K562 (cell line): ENCODE data around the gene MAP2K4. TPM values are rescaled to one million over a fixed set of nuclear protein-coding genes. Genes with fewer than 3 reads are reported as not detected.

Experiments
- ATAC-seq: fragments of 200-7000 bp; cut with Tn5 transposase; 3 replicates; pipeline ENCODE4 v1.9.1; 2020; ENCODE audit warnings: moderate library complexity
- BruUV-seq: library from RNA; stranded (reverse); fragments of 400-500 nt; replicated peaks from 2 replicates; lab custom pipeline; 2021; lab: Mats Ljungman, UMichigan
- CTCF ChIA-PET: fragments of 300-600 bp; formaldehyde crosslinking; extraction: SDS; loops from one replicate; lab custom pipeline; 2021; ENCODE audit warnings: low intra/inter-chr PET ratio; lab: Yijun Ruan, JAX
- POLR2A ChIA-PET: fragments of 300-600, 350-650 bp; sonication (Branson Sonifier 250); formaldehyde crosslinking; extraction: SDS; loops from one replicate; lab custom pipeline; 2021; ENCODE audit warnings: antibody characterized with exemption, inconsistent platforms; lab: Yijun Ruan, JAX
- DNase-seq, 4 experiments: peaks; one replicate each; pipeline versions ENCODE4 v3.0.0 to v3.0.0-alpha.2; 2011 to 2018; ENCODE audit warnings: low spot score in 3 of 4, mixed read lengths in 3 of 4; ENCODE audit errors: extremely low read depth in 1 of 4
- FAIRE-seq: peaks from 2 replicates; lab custom pipeline; 2011; peaks lifted over from hg19 to GRCh38; lab: Jason Lieb, UNC
- H2AFZ ChIP-seq: 2 replicates; pipeline ENCODE4 v1.6.0; 2011; ENCODE audit warnings: low read depth, low read length, control low read depth, inconsistent platforms
- H3K27ac ChIP-seq: fragments of 200-600 bp; 3 replicates; pipeline ENCODE4 v1.8.0; 2011; ENCODE audit warnings: low read depth, mild to moderate bottlenecking, control low read depth, inconsistent platforms, low read length, moderate library complexity, mixed read lengths; ENCODE audit errors: extremely low read depth
- H3K27me3 ChIP-seq, 2 experiments: fragments of 300-600 bp in 1 of 2; 2 replicates in 1 of 2; 3 replicates in 1 of 2; pipeline versions ENCODE4 v1.6.0 to v1.8.0; 2011; ENCODE audit warnings: inconsistent platforms in 2 of 2, low read length in 2 of 2, mild to moderate bottlenecking in 1 of 2, mixed read lengths in 1 of 2, moderate library complexity in 1 of 2; ENCODE audit not compliant: control insufficient read depth in 2 of 2, insufficient read depth in 2 of 2
- H3K36me3 ChIP-seq: fragments of 300-600 bp; 3 replicates; pipeline ENCODE4 v1.8.0; 2011; ENCODE audit warnings: mild to moderate bottlenecking, low read length, inconsistent platforms; ENCODE audit not compliant: control insufficient read depth, insufficient read depth
- H3K4me1 ChIP-seq, 2 experiments: fragments of 200-600 bp in 1 of 2; replicated peaks in 1 of 2; 2 replicates in 1 of 2; 3 replicates in 1 of 2; pipeline versions ENCODE4 v1.5.1 to v1.8.0; 2011; ENCODE audit warnings: inconsistent platforms in 2 of 2, low read length in 2 of 2, mild to moderate bottlenecking in 1 of 2, mixed read lengths in 1 of 2, moderate library complexity in 1 of 2; ENCODE audit not compliant: control insufficient read depth in 2 of 2, insufficient read depth in 2 of 2
- H3K4me2 ChIP-seq: 2 replicates; pipeline ENCODE4 v1.6.1; 2011; ENCODE audit warnings: low read length, control low read depth, inconsistent platforms, mixed read lengths; ENCODE audit not compliant: insufficient read depth
- H3K4me3 ChIP-seq: fragments of 200-600 bp; sonication (generic), shearing (Covaris generic); 2 replicates; pipeline ENCODE4 v1.5.1; 2016; ENCODE audit warnings: control low read depth, inconsistent platforms
- H3K79me2 ChIP-seq: fragments of 200-600 bp; 3 replicates; pipeline ENCODE4 v1.8.0; 2011; ENCODE audit warnings: low read length, inconsistent platforms; ENCODE audit not compliant: control insufficient read depth, insufficient read depth
- H3K9ac ChIP-seq, 2 experiments: 2 replicates each; pipeline versions ENCODE4 v1.6.0 to v1.6.1; 2011; ENCODE audit warnings: low read depth in 2 of 2, low read length in 2 of 2, control low read depth in 1 of 2, inconsistent platforms in 1 of 2, mild to moderate bottlenecking in 1 of 2, mixed read lengths in 1 of 2; ENCODE audit not compliant: insufficient read depth in 1 of 2
- H3K9me1 ChIP-seq: one replicate; pipeline ENCODE4 v1.6.0; 2011; ENCODE audit warnings: inconsistent platforms, mild to moderate bottlenecking, low read length, moderate library complexity; ENCODE audit not compliant: control insufficient read depth, insufficient read depth
- H3K9me3 ChIP-seq: replicated peaks from 2 replicates; pipeline ENCODE4 v1.5.1; 2011; ENCODE audit warnings: low read depth, low read length, inconsistent platforms; ENCODE audit not compliant: control insufficient read depth, insufficient read depth
- H4K20me1 ChIP-seq: replicated peaks from 2 replicates; pipeline ENCODE4 v1.6.1; 2011; ENCODE audit warnings: low read length, inconsistent platforms, mixed read lengths; ENCODE audit not compliant: control insufficient read depth, insufficient read depth
- BRF2 ChIP-seq: IDR thresholded peaks from 3 replicates; pipeline ENCODE4 v1.6.1; 2011; ENCODE audit warnings: borderline replicate concordance, mild to moderate bottlenecking; ENCODE audit not compliant: insufficient read length, insufficient read depth
- CBX5 ChIP-seq: IDR thresholded peaks from 2 replicates; pipeline ENCODE4 v1.6.1; 2014; ENCODE audit warnings: low read depth, borderline replicate concordance
- COPS2 ChIP-seq: fragments of 450-650 bp; conservative IDR thresholded peaks from 2 replicates; pipeline ENCODE4 v1.6.1; 2016; ENCODE audit warnings: mild to moderate bottlenecking, moderate library complexity
- HMGXB4 ChIP-seq: sonication (generic); formaldehyde crosslinking; IDR thresholded peaks from 2 replicates; pipeline ENCODE4 v1.8.1; 2023; ENCODE audit warnings: mild to moderate bottlenecking, missing genetic modification reagents
- KAT2B ChIP-seq: IDR thresholded peaks from one replicate; pipeline ENCODE4 v1.6.1; 2012; ENCODE audit warnings: low read depth, mild to moderate bottlenecking, control low read depth, inconsistent platforms, low read length, moderate library complexity
- MAFF ChIP-seq: IDR thresholded peaks from 2 replicates; pipeline ENCODE4 v1.6.1; 2012; ENCODE audit warnings: low read length, improper control_type of control experiment
- MEIS2 ChIP-seq: fragments of 450-650 bp; IDR thresholded peaks from 2 replicates; pipeline ENCODE4 v1.6.1; 2014; ENCODE audit warnings: mild to moderate bottlenecking; ENCODE audit not compliant: partially characterized antibody
- NBN ChIP-seq: fragments of 450-650 bp; IDR thresholded peaks from 2 replicates; pipeline ENCODE4 v1.6.1; 2016; ENCODE audit warnings: low read depth, mild to moderate bottlenecking
- SMAD3 ChIP-seq: fragments of 450-650 bp; formaldehyde crosslinking; conservative IDR thresholded peaks from 2 replicates; pipeline ENCODE4 v1.4.0; 2020; ENCODE audit warnings: mild to moderate bottlenecking
- TRIM25 ChIP-seq: fragments of 450-650 bp; IDR thresholded peaks from 2 replicates; pipeline ENCODE4 v1.7.0; 2016; ENCODE audit warnings: borderline replicate concordance
- ZC3H8 ChIP-seq: fragments of 450-650 bp; IDR thresholded peaks from 2 replicates; pipeline ENCODE4 v1.6.1; 2017
- ZNF263 ChIP-seq: sonication (generic); formaldehyde crosslinking; IDR thresholded peaks from 2 replicates; pipeline ENCODE4 v1.8.0; 2022; ENCODE audit warnings: mild to moderate bottlenecking, missing genetic modification reagents, borderline replicate concordance
- ZNF583 ChIP-seq: fragments of 250-450 bp; sonication (Bioruptor Pico); IDR thresholded peaks from 2 replicates; pipeline ENCODE4 v1.4.0; 2020
- ZNF609 ChIP-seq: sonication (generic); formaldehyde crosslinking; IDR thresholded peaks from 2 replicates; pipeline ENCODE4 v1.8.1; 2023; ENCODE audit warnings: missing genetic modification reagents, mild to moderate bottlenecking, borderline replicate concordance
- WGBS: fragments of 100-300 bp; shearing (Covaris generic); methylation state at CpG from one replicate; pipeline ENCODE4 v1.1.6; 2016; ENCODE audit warnings: low coverage, mixed read lengths; ENCODE audit not compliant: insufficient coverage; ENCODE audit errors: missing lambda C conversion rate; 5-methylcytosine and 5-hydroxymethylcytosine counted together
- in situ Hi-C: fragments of 300-500 bp; cut with MboI; formaldehyde crosslinking; loops from 4 replicates; pipeline ENCODE4 v1.15.0; 2018; ENCODE audit warnings: inconsistent platforms, mixed read lengths
- intact Hi-C: fragments of 100-400 bp; cut with micrococcal nuclease; formaldehyde crosslinking; loops from 2 replicates; pipeline ENCODE4 v1.14.2; 2022
- polyA plus RNA-seq, 8 experiments: library from polyadenylated mRNA; depleted of rRNA in 4 of 8; stranded (reverse) in 5 of 8; unstranded in 3 of 8; fragments of >200 nt; fragmentation: Nextera tagmentation in 2 of 8; fragmentation: Illumina TruSeq in 1 of 8; extraction: Ambion mirVana in 2 of 8; extraction: Trizol in 1 of 8; gene quantifications; 2 replicates each; pipeline versions ENCODE4 v1.2.1 to v1.2.3, GENCODE V29; 2011 to 2014; ENCODE audit warnings: inconsistent platforms in 1 of 8, missing spikeins in 1 of 8
- total RNA-seq, 7 experiments: library from RNA; depleted of rRNA in 6 of 7; stranded (reverse); fragments of >200 nt in 6 of 7; fragmentation: Illumina TruSeq in 2 of 7; extraction: Trizol in 2 of 7; gene quantifications; 2 replicates each; pipeline versions ENCODE4 v1.2.1 to v1.2.3, GENCODE V29; 2011 to 2021; ENCODE audit warnings: low replicate concordance in 1 of 7

MAP2K4 gene
- total and polyA plus RNA-seq, 9 of the 15 experiments (the other 6 are each of a cell fraction or from before 2014, with no cell fraction given): 3.0 to 15.9 (median 10.8) TPM

- H4K20me1 ChIP-seq: no peaks in the 10 kb centered on the region
- 55% methylated on average over 1 of the region's 4 CpGs for WGBS
- BruUV-seq: no TSS peak
- peak overlapping the region; percentile 95 for H3K4me2 ChIP-seq
- H3K9ac ChIP-seq: peak overlapping the region; percentile 67 to 84; a peak in 3 of 4 replicates
- H3K4me1 ChIP-seq: peaks cover 0 to 4% of the 10 kb centered on the region in 2 experiments; a peak in 2 of 5 replicates
- peak overlapping the region; percentile 99 for H2AFZ ChIP-seq
- intact Hi-C loops: no loop called here
- DNase-seq (no peak), ATAC-seq (no peak), FAIRE-seq (no peak)
- H3K27me3 ChIP-seq: no peaks in the 10 kb centered on the region
- H3K9me3 ChIP-seq: no peaks in the 10 kb centered on the region
- in situ Hi-C loops: loop anchor here (25.0 kb wide), 1 partner anchor 1111 kb away; no protein-coding TSS in a partner anchor
- POLR2A ChIA-PET: interaction anchor here (0.9 to 1.7 kb wide), 3 partner anchors 9 to 22 kb away, joined by 3 to 10 read pairs (median 6); partner anchors contain the start of gene MAP2K4
- H3K79me2 ChIP-seq: no peaks in the 10 kb centered on the region
- H3K36me3 ChIP-seq: no peaks in the 10 kb centered on the region
- peak overlapping the region; percentile 91 for H3K4me3 ChIP-seq
- CTCF ChIA-PET: interaction anchor here (0.9 kb wide), 1 partner anchor 10 kb away, joined by 3 read pairs; no protein-coding TSS in a partner anchor
- H3K9me1 ChIP-seq: no peaks in the 10 kb centered on the region
- H3K27ac ChIP-seq: peak overlapping the region; percentile 62
- TF ChIP-seq COPS2 (no peak), TRIM25 (no peak), CBX5 (no peak), HMGXB4 (no peak), MAFF (no peak), BRF2 (no peak), SMAD3 (no peak), ZC3H8 (no peak), KAT2B (no peak), NBN (0 out of 2 replicates have a peak, but pooled peaks have one; percentile 9), ZNF263 (CRISPR knock-in tag) (no peak), ZNF609 (CRISPR knock-in tag) (no peak), MEIS2 (no peak), ZNF583 (no peak)
Observed at GRCh38 chr17:11997972-11998233, 22.8 kb upstream of the MAP2K4 start.
